ENCODE measurements around the gene GABRB1. TPM values are rescaled to one million over a fixed set of nuclear protein-coding genes. Genes with fewer than 3 reads are reported as not detected.

GABRB1 gene
- total RNA-seq, 2 experiments from 2014 or later = not detected

- no peaks in the 10 kb centered on the region for H3K79me2 ChIP-seq (ENCODE audit: insufficient read depth, low read depth, low read length)
- H3K27ac ChIP-seq (ENCODE audit: low read depth, low read length, poor library complexity, severe bottlenecking) = no peak overlapping the region
- H3K9me3 ChIP-seq (ENCODE audit: low read length) = no peaks in the 10 kb centered on the region
- H3K4me3 ChIP-seq (ENCODE audit: low read depth, low read length, poor library complexity, severe bottlenecking) = no peak overlapping the region
- no peaks in the 10 kb centered on the region for H3K36me3 ChIP-seq (ENCODE audit: insufficient read depth, low read length)
- H3K9me2 ChIP-seq (ENCODE audit: insufficient read depth, low read length) = no peaks in the 10 kb centered on the region
- ChIA-PET CTCF (ENCODE audit: unreplicated experiment) (no interaction called here), POLR2A (interaction anchor here (0.5 kb wide), 1 partner anchor 89 kb away, joined by 3 read pairs; no protein-coding TSS in a partner anchor)
- no TSS peak for BruUV-seq (replicated peaks)
- H2AFZ ChIP-seq (ENCODE audit: low read length) = no peak overlapping the region
- intact Hi-C loops (cut with micrococcal nuclease; ENCODE audit: unreplicated experiment) = no loop called here
- H3K4me2 ChIP-seq (ENCODE audit: low read length) = no peak overlapping the region
- no peaks in the 10 kb centered on the region for H3K4me1 ChIP-seq (ENCODE audit: insufficient read depth, low read length, poor library complexity, severe bottlenecking)
- DNase-seq (ENCODE audit: low spot score) = no peak
- TF ChIP-seq CTCF (conservative IDR thresholded peaks at IDR 0.05; ENCODE audit: low read length) (no peak), EZH2phosphoT487 (IDR thresholded peaks at IDR 0.05; ENCODE audit: borderline replicate concordance, low read depth, low read length) (no peak)
- H4K20me1 ChIP-seq (ENCODE audit: insufficient read depth, low read length) = no peaks in the 10 kb centered on the region
Observed at GRCh38 chr4:47049347-47049746, 18.0 kb downstream of the GABRB1 start.

- CTCF ChIA-PET (ENCODE audit: unreplicated experiment) = no interaction called here
- H4K20me1 ChIP-seq (ENCODE audit: insufficient read depth, low read length) = no peaks in the 10 kb centered on the region
- no peaks in the 10 kb centered on the region for H3K9me2 ChIP-seq (ENCODE audit: insufficient read depth, low read length)
- no peaks in the 10 kb centered on the region for H3K4me1 ChIP-seq (ENCODE audit: insufficient read depth, low read length, poor library complexity, severe bottlenecking)
- no peaks in the 10 kb centered on the region for H3K36me3 ChIP-seq (ENCODE audit: insufficient read depth, low read length)
- H3K9me3 ChIP-seq (ENCODE audit: low read length) = no peaks in the 10 kb centered on the region
- intact Hi-C loops (cut with micrococcal nuclease; ENCODE audit: unreplicated experiment) = no loop called here
- no peak for TF ChIP-seq CTCF (conservative IDR thresholded peaks at IDR 0.05; ENCODE audit: low read length)
- TF ChIP-seq EZH2phosphoT487 (IDR thresholded peaks at IDR 0.05; ENCODE audit: borderline replicate concordance, low read depth, low read length) = no peak
- H3K27ac ChIP-seq (ENCODE audit: low read depth, low read length, poor library complexity, severe bottlenecking) = no peak overlapping the region
- no TSS peak for BruUV-seq (replicated peaks)
- no peak overlapping the region for H3K4me2 ChIP-seq (ENCODE audit: low read length)
- no peak overlapping the region for H2AFZ ChIP-seq (ENCODE audit: low read length)
- DNase-seq (ENCODE audit: low spot score) = no peak
- no peaks in the 10 kb centered on the region for H3K79me2 ChIP-seq (ENCODE audit: insufficient read depth, low read depth, low read length)
- no peak overlapping the region for H3K4me3 ChIP-seq (ENCODE audit: low read depth, low read length, poor library complexity, severe bottlenecking)
- POLR2A ChIA-PET = interaction anchor here (0.5 kb wide), 1 partner anchor 12 kb away, joined by 4 read pairs; no protein-coding TSS in a partner anchor
Observed at GRCh38 chr4:47050761-47051725, 19.7 kb downstream of the GABRB1 start.

GRCh38 chr4:47053485-47053884 lies 22.1 kb downstream of the GABRB1 start:
- H3K4me1 ChIP-seq (ENCODE audit: insufficient read depth, low read length, poor library complexity, severe bottlenecking) = no peaks in the 10 kb centered on the region
- DNase-seq (ENCODE audit: low spot score) = no peak
- no peaks in the 10 kb centered on the region for H3K36me3 ChIP-seq (ENCODE audit: insufficient read depth, low read length)
- intact Hi-C loops (cut with micrococcal nuclease; ENCODE audit: unreplicated experiment) = no loop called here
- ChIA-PET POLR2A (no interaction called here), CTCF (ENCODE audit: unreplicated experiment) (no interaction called here)
- no peaks in the 10 kb centered on the region for H3K79me2 ChIP-seq (ENCODE audit: insufficient read depth, low read depth, low read length)
- no peak overlapping the region for H2AFZ ChIP-seq (ENCODE audit: low read length)
- H3K4me3 ChIP-seq (ENCODE audit: low read depth, low read length, poor library complexity, severe bottlenecking) = no peak overlapping the region
- H3K27ac ChIP-seq (ENCODE audit: low read depth, low read length, poor library complexity, severe bottlenecking) = no peak overlapping the region
- TF ChIP-seq EZH2phosphoT487 (IDR thresholded peaks at IDR 0.05; ENCODE audit: borderline replicate concordance, low read depth, low read length) (no peak), CTCF (conservative IDR thresholded peaks at IDR 0.05; ENCODE audit: low read length) (no peak)
- H4K20me1 ChIP-seq (ENCODE audit: insufficient read depth, low read length) = no peaks in the 10 kb centered on the region
- no peaks in the 10 kb centered on the region for H3K9me2 ChIP-seq (ENCODE audit: insufficient read depth, low read length)
- no TSS peak for BruUV-seq (replicated peaks)
- no peaks in the 10 kb centered on the region for H3K9me3 ChIP-seq (ENCODE audit: low read length)
- no peak overlapping the region for H3K4me2 ChIP-seq (ENCODE audit: low read length)
